ENCODE data around the gene DPYSL5. TPM values are rescaled to one million over a fixed set of nuclear protein-coding genes. Genes with fewer than 3 reads are reported as not detected.

Gene DPYSL5
- total and polyA plus RNA-seq, 2 of the 8 experiments (the other 6 are each of a cell fraction or from before 2014, with no cell fraction given): 11.9 to 16.4 TPM

- TF ChIP-seq SUZ12 (IDR thresholded peaks at IDR 0.05; ENCODE audit: low read length): no peak
- TF ChIP-seq MAX (IDR thresholded peaks at IDR 0.05): no peak
Measured at GRCh38 chr2:26805241-26805676, 42.7 kb upstream of the DPYSL5 start (continued).
